Ascending aorta (tissue), 2 donors: ENCODE results near the gene MAN1B1. TPM values are rescaled to one million over a fixed set of nuclear protein-coding genes. Genes with fewer than 3 reads are reported as not detected.

Source experiments
- DNase-seq, 2 donors: peaks; one replicate each; pipeline ENCODE4 v3.0.0-alpha.2; 2019; ENCODE audit warnings: low spot score in 2 of 2
- H3K27ac ChIP-seq, 2 donors: fragments of 200-600 bp; sonication (generic); one replicate each; pipeline ENCODE4 v1.5.1; 2016 to 2017; ENCODE audit warnings: mild to moderate bottlenecking in 1 of 2
- H3K27me3 ChIP-seq: fragments of 200-600 bp; sonication (generic); one replicate; pipeline ENCODE4 v1.5.1; 2017
- H3K36me3 ChIP-seq, 2 donors: fragments of 200-600 bp; sonication (generic); one replicate each; pipeline ENCODE4 v1.5.1; 2016
- H3K4me1 ChIP-seq, 2 donors: fragments of 200-600 bp; sonication (generic); one replicate each; pipeline ENCODE4 v1.5.1; 2016 to 2017; ENCODE audit warnings: mild to moderate bottlenecking in 1 of 2
- H3K4me3 ChIP-seq, 2 donors: fragments of 200-600 bp; sonication (generic); one replicate each; pipeline ENCODE4 v1.5.1; 2016 to 2017; ENCODE audit warnings: mild to moderate bottlenecking in 1 of 2
- H3K9me3 ChIP-seq, 2 donors: fragments of 200-600 bp; sonication (generic); one replicate each; pipeline ENCODE4 v1.5.1; 2016
- CTCF ChIP-seq, 3 experiments: fragments of 200-600 bp in 2 of 3; fragments of 450-650 bp in 1 of 3; sonication (generic) in 2 of 3; IDR thresholded peaks; one replicate each; pipeline ENCODE4 v1.5.1; 2016 to 2019; ENCODE audit warnings: antibody characterized with exemption in 3 of 3, mild to moderate bottlenecking in 1 of 3, moderate library complexity in 1 of 3
- intact Hi-C: fragments of 100-400 bp; cut with DNase I; formaldehyde crosslinking; loops from one replicate; pipeline ENCODE4 v1.15.1; 2023
- total RNA-seq: library from RNA; depleted of rRNA; stranded (reverse); fragments of >200 nt; gene quantifications from one replicate; pipeline ENCODE4 v1.1.0, GENCODE V29; 2016

The MAN1B1 gene
- total RNA-seq, 1 donor from 2014 or later = 85.3 TPM

GRCh38 chr9:137074657-137075274, 12.0 kb upstream of the MAN1B1 start:
- Histone ChIP-seq H3K27me3 (peaks cover under 1% of the 10 kb centered on the region), H3K4me1 (peaks cover 5 to 16% of the 10 kb centered on the region in 2 donors)
- TF ChIP-seq CTCF (IDR thresholded peaks at IDR 0.05) = no peak

DNA sequence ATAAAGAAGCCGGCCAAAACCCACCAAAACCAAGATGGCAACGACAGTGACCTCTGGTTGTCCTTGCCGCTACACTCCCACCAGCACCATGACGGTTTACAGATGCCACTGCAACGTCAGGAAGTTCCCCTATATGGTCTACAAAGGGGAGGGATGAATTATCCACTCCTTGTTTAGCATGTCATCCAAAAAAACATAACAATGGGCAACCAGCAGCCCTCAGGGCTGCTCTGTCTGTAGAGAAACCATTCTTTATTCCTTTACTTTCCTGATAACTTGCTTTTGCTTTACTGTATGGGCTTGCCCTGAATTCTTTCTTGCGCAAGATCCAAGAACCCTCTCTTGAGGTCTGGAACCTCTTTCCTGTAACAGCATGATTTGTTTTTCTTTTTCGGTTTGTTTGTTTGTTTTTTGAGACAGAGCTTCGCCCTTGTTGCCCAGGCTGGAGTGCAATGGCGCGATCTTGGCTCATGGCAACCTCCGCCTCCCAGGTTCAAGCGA, 11.5 kb upstream of the MAN1B1 start:
- Histone ChIP-seq H3K27ac (no peak overlapping the region), H3K27me3 (no peaks in the 10 kb centered on the region), H3K4me3 (no peak overlapping the region), H3K36me3 (peaks cover 3 to 8% of the 10 kb centered on the region in 2 donors), H3K9me3 (no peaks in the 10 kb centered on the region), H3K4me1 (peaks cover 5 to 16% of the 10 kb centered on the region in 2 donors)
- DNase-seq = no peak
- intact Hi-C loops = no loop called here
- TF ChIP-seq CTCF (IDR thresholded peaks at IDR 0.05) = no peak

More at GRCh38 chr9:137074657-137075274, 12.0 kb upstream of the MAN1B1 start:
- H3K9me3 ChIP-seq = no peaks in the 10 kb centered on the region
- H3K4me3 ChIP-seq = no peak overlapping the region
- no peak overlapping the region for H3K27ac ChIP-seq
- peaks cover 0 to 7% of the 10 kb centered on the region in 2 donors for H3K36me3 ChIP-seq
- no peak for DNase-seq
- intact Hi-C loops = no loop called here

GRCh38 chr9:137076636-137077009, 10.2 kb upstream of the MAN1B1 start:
- Histone ChIP-seq H3K27ac (peak overlapping the region; percentile 9 to 12), H3K9me3 (no peaks in the 10 kb centered on the region), H3K4me1 (peaks cover 5 to 10% of the 10 kb centered on the region in 2 donors), H3K27me3 (no peaks in the 10 kb centered on the region), H3K36me3 (peaks cover 8 to 10% of the 10 kb centered on the region in 2 donors), H3K4me3 (peak overlapping the region; percentile 53 to 79)
- intact Hi-C loops = no loop called here
- no peak for DNase-seq
- no peak for TF ChIP-seq CTCF (IDR thresholded peaks at IDR 0.05)

- peak in 1 of 2 donors; percentile 82 for DNase-seq
- no peaks in the 10 kb centered on the region for H3K27me3 ChIP-seq
- peak within 1 kb of the TSS; percentile 9 to 12 for H3K27ac ChIP-seq
- peak within 1 kb of the TSS; percentile 53 to 79 for H3K4me3 ChIP-seq
- peaks cover 8 to 10% of the 10 kb centered on the region in 2 donors for H3K36me3 ChIP-seq
- H3K9me3 ChIP-seq = no peaks in the 10 kb centered on the region
- H3K4me1 ChIP-seq = peaks cover 5 to 10% of the 10 kb centered on the region in 2 donors
- no peak for TF ChIP-seq CTCF (IDR thresholded peaks at IDR 0.05)
- intact Hi-C loops = no loop called here
Observed at GRCh38 chr9:137077010-137077747, 9.6 kb upstream of the MAN1B1 start, which contains the start of gene UAP1L1. Gene UAP1L1, plus strand, starts transcription at chr9:137077517. Its CDS starts 16 bp downstream, at chr9:137077533.

DNA sequence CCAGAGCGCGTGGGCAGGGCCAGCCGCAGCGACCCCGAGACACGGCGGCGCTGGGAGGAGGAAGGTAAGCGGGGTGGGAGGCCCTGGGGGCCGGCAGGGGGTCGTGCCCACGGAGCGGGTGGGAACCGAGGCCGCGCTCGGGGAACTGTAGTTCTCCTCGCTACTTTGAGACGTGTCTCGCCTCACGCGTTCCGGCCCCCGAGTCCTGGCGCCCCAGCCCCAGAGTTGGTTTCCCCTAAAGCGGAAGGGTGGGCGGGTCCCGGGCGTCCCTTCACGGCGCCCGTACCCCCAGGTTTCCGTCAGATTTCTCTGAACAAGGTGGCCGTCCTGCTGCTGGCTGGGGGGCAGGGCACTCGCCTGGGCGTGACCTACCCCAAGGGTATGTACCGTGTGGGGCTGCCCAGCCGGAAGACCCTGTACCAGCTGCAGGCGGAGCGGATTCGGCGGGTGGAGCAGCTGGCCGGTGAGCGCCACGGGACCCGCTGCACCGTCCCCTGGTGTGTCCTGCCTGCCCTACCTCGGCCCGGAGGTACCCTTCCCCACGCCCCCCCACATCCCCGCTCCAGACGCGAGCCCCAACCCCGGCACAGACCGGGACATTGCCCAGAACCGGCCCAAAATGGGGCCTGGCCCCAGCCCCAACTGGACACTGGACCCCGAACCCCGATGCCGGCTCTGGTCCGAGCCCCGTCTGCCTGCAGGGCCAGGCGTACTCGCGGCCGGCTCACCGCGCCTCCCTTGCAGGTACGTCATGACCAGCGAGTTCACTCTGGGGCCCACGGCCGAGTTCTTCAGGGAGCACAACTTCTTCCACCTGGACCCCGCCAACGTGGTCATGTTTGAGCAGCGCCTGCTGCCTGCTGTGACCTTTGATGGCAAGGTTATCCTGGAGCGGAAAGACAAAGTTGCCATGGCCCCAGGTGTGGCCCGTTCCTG, 8.8 kb upstream of the MAN1B1 start:
- no peak for DNase-seq
- no peak overlapping the region for H3K27ac ChIP-seq
- peak overlapping the region; percentile 53 to 79 for H3K4me3 ChIP-seq
- no peaks in the 10 kb centered on the region for H3K27me3 ChIP-seq
- peaks cover 5 to 10% of the 10 kb centered on the region in 2 donors for H3K4me1 ChIP-seq
- intact Hi-C loops = no loop called here
- TF ChIP-seq CTCF (IDR thresholded peaks at IDR 0.05) = no peak
- no peaks in the 10 kb centered on the region for H3K9me3 ChIP-seq
- peaks cover 8 to 10% of the 10 kb centered on the region in 2 donors for H3K36me3 ChIP-seq
